HL-60 (cell line): ENCODE data around the gene KATNB1.

Experiments
- POLR2AphosphoS5 ChIP-seq: IDR thresholded peaks from 2 replicates; pipeline ENCODE4 v1.6.1; 2012; ENCODE audit warnings: low read depth
- TF ChIP-seq, protein P1 (sequence below): IDR thresholded peaks from one replicate; pipeline ENCODE4 v1.5.1; 2011; ENCODE audit warnings: low read length, control low read depth, inconsistent platforms; ENCODE audit not compliant: insufficient read depth

DNA sequence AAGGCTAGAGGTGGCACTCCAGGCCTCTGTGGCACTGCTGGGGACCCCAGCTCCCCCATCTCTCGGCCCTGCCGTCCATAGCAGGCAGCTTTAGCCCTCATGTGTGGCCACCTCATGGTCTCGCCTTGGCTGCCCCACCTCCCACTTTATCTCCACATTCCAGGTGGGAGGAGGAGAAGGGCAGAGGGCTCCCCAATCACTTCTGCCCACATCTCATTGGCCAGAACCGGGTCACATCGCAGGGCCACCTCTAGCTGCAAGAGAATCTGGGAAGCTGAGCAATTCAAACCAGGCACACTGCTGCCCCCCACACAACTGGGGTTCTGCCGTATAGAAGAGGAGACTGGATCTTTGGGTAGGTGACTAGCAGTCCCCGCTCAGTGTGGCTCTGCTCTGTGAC is 39.3 kb upstream of the KATNB1 start:
- TF ChIP-seq, protein P1, sequence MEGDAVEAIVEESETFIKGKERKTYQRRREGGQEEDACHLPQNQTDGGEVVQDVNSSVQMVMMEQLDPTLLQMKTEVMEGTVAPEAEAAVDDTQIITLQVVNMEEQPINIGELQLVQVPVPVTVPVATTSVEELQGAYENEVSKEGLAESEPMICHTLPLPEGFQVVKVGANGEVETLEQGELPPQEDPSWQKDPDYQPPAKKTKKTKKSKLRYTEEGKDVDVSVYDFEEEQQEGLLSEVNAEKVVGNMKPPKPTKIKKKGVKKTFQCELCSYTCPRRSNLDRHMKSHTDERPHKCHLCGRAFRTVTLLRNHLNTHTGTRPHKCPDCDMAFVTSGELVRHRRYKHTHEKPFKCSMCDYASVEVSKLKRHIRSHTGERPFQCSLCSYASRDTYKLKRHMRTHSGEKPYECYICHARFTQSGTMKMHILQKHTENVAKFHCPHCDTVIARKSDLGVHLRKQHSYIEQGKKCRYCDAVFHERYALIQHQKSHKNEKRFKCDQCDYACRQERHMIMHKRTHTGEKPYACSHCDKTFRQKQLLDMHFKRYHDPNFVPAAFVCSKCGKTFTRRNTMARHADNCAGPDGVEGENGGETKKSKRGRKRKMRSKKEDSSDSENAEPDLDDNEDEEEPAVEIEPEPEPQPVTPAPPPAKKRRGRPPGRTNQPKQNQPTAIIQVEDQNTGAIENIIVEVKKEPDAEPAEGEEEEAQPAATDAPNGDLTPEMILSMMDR, result no peak
- TF ChIP-seq POLR2AphosphoS5, result no peak
